EH (cell line): ENCODE data around the gene RFX8.

ENCODE experiments used
- DNase-seq: peaks from one replicate; pipeline ENCODE4 v3.0.0-alpha.2; 2015; ENCODE audit warnings: low read depth

The RFX8 gene

DNA sequence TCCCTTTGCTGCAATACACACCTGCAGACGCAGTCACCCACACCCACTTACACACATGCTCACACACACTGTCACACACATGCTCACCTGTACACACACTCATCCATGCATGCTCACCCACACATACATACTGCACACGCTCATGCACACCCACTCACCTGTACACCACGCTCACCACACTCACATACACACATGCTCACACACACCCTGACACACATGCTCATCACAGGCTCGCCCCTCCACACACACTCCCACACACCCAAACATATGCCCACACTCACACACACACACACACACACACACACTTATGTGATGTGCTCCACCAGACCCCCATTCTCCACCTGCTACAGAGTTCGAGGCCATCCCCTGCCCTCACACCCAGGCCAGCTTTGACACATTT is 64.8 kb downstream of the RFX8 start:
- no peak for DNase-seq

- DNase-seq: no peak
These were observed 65.2 kb downstream of the RFX8 start for GRCh38 chr2:101409699-101410098.

DNA sequence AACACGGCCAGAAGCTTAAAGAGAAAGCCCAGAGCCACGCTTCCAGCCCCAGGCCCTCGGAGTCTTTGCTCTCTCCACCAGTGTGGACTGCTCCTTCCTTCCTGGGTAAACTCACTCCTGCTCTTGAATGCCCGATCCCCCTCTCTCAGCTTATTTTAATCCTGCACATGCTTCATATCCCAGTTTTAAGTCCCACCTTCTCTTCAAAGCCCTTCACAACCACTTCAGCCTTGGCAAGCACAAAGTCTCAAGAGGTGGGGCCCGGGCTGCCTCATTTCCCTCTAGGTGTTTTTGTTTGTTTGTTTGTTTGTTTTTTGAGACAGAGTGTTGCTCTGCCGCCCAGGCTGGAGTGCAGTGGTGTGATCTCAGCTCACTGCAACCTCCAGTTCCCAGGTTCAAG is 66.0 kb downstream of the RFX8 start:
- no peak for DNase-seq

GRCh38 chr2:101405351-101405899 is 69.5 kb downstream of the RFX8 start:
- DNase-seq: no peak

GRCh38 chr2:101403745-101404144 is 71.2 kb downstream of the RFX8 start:
- no peak for DNase-seq

GRCh38 chr2:101402630-101403029 is 72.3 kb downstream of the RFX8 start:
- DNase-seq: no peak

DNA sequence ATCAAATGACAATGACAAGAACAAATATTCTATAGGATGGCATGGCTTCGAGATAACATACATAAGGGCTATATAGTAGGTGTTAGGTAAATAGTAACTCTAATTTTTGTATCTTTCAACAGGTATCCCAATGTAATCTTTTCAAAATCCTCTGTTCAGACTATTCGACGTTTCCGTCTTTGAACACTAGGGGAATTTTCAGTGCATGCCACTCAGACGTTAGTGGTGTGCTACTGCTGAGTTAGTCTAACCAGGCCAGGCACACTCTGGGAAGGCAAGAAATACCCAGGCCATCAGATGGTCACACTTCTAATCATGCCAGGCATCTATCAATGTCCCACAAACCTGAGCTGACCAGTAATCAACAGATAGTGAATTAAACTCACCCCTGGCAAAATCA is 73.0 kb downstream of the RFX8 start:
- no peak for DNase-seq

DNA sequence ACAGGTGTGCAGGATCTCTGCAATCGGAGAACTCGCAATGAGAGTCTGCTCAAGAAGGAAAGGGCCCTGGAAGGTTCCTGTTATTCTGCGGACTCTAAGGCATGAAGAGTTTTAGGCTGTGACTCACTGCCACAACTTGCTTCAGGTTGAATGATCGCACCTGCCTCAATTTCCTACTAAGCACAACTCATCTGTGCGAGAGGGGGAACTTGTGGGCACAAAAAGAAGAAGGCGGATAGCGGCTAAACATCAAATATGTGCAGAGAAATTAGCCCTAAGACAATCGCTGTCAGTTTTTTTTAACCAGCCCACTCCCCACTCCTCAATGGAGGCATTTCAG is 73.6 kb downstream of the RFX8 start:
- no peak for DNase-seq

GRCh38 chr2:101400506-101401325 is 74.2 kb downstream of the RFX8 start:
- DNase-seq: peak; percentile 3

DNA sequence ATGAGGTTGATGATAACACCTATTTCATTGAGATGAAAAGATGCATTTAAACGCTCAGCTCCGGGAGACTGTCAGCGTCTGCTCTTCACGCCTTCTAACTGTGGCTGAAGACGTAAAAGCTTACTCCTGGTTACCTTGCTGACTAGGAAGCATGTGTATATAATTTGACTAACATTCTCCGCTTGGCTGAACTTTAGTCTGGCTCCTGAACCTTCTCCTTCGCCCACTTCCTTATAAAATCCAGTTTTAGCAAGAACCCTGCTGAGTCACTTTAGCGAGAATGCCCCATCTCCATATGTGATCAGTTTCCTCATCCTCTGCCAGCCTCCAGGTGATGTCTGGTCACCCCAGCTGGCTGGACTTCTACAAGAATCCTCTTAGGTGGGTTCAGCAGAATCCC is 74.9 kb downstream of the RFX8 start:
- DNase-seq: peak; percentile 4

- DNase-seq: no peak
These were observed 75.7 kb downstream of the RFX8 start for GRCh38 chr2:101399021-101399799.

DNA sequence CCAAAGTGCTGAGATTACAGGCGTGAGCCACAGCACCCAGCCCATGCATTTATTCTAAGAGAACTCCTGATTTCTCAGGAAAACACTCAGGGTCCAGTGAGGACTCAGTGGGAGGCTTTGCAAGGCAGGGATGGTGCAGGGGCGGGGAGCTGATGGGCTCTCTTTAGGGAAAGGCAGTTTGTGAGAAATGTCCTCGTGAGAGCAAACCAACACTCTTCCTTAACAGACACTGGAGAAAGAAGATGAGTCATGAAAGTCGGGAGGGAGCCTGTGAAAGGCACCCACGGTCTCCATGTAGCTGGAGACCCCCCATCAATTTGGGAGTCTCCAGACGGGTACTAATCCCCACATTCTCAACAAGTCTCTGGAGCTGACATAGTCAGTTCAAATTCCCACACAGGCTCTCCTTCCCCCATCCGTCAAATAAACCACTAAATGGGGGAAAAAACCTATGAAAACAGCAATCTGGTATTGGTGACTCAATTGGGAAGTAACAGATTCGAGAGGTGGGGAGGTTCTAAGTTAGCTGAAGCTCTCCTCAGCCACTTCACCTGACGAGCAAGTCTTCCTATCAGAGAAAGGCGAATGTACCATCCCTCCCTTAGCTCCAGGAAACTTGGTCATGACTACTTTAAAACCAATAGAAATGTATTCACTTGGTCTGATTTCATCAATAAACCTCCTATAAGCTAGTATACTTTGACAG is 76.6 kb downstream of the RFX8 start:
- no peak for DNase-seq

GRCh38 chr2:101396316-101396717 is 78.6 kb downstream of the RFX8 start:
- peak; percentile 89 for DNase-seq

GRCh38 chr2:101395545-101396315 is 79.2 kb downstream of the RFX8 start:
- peak; percentile 13 for DNase-seq

GRCh38 chr2:101388232-101388631 is 86.7 kb downstream of the RFX8 start:
- peak; percentile 21 for DNase-seq

- peak; percentile 76 for DNase-seq
These were observed 87.6 kb downstream of the RFX8 start, which contains the start of gene CREG2 for GRCh38 chr2:101387151-101387834. Gene CREG2 (minus strand): TSS chr2:101387503. CDS start chr2:101387457, 46 bp downstream.

DNA sequence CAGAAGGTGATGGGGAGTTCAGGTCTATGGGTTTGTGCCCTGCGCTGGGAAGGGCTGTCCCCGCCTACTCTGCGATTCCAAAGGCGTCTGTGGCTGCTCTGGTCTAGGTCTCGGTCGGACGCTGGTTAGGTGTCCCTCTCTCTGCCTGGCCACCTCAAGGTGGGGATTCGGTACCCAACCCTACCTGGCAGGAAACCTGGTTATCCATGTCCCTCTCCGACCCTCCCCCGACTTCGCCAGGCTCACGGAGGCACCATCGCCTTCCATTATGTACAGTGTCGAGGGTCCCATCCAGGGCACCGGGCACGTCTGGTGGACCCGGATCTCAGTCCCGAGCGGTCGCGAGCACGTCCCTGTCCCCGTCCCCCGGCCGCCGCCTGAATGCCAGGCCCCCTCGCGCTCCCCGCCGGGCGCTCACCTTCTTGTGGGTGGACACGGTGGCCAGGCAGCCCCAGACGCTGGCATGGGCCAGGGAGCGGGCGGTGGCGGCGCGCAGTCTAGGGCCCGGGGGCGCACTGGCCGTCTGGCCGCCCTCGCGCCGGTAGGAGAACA is 88.2 kb downstream of the RFX8 start:
- no peak for DNase-seq

- DNase-seq: no peak
These were observed 91.8 kb downstream of the RFX8 start for GRCh38 chr2:101383016-101383541.

DNA sequence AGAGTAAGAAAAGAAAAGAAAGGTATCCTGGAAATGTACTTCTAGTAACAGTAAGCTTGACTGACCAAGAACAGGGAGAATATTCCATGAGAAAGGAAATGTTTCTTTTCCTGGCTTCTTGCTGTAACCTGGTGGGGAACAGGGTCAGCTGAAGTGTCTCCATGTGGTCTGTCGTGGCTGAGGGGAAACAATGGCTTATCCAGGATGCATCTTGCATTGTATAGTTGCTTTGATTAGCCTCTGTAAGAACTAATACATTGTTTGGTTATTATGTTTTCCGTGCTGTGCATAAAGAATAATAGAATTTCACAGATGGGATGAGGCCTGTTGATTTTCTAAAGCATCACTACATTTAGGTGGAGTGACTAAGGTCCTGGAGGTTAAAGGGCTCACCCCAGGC is 92.5 kb downstream of the RFX8 start:
- DNase-seq: no peak

- DNase-seq: peak; percentile 64
These were observed 94.5 kb downstream of the RFX8 start for GRCh38 chr2:101380376-101380775.
